Adipocyte (in vitro differentiated cells): ENCODE data around the gene LHFPL2.
A peak's percentile ranks its signal among the peaks of the same experiment; 100 is the strongest.
"Not testable (repeated sequence)": the region's sequence is repeated elsewhere in the genome, so short reads cannot be mapped to it uniquely, and the experiment has no call there.

Source experiments
- DNase-seq: peaks from one replicate; pipeline ENCODE4 v3.0.0-alpha.2; 2015; ENCODE audit warnings: low read depth
- H3K27me3 ChIP-seq: replicated peaks from 2 replicates; pipeline ENCODE4 v1.7.0; 2013; ENCODE audit warnings: mild to moderate bottlenecking, low read length, moderate library complexity; ENCODE audit not compliant: control insufficient read depth, insufficient read depth
- H3K36me3 ChIP-seq: 2 replicates; pipeline ENCODE4 v1.7.0; 2013; ENCODE audit warnings: low read length, mild to moderate bottlenecking, moderate library complexity; ENCODE audit not compliant: control insufficient read depth, insufficient read depth, severe bottlenecking
- H3K4me1 ChIP-seq: 2 replicates; pipeline ENCODE4 v1.7.0; 2013; ENCODE audit warnings: mild to moderate bottlenecking, low read length, moderate library complexity; ENCODE audit not compliant: control insufficient read depth, insufficient read depth
- H3K4me3 ChIP-seq: 2 replicates; pipeline ENCODE4 v1.7.0; 2013; ENCODE audit warnings: mild to moderate bottlenecking, low read length, moderate library complexity
- H3K9ac ChIP-seq: 2 replicates; pipeline ENCODE4 v1.7.0; 2013; ENCODE audit warnings: mild to moderate bottlenecking, low read length, moderate library complexity
- H3K9me3 ChIP-seq: 2 replicates; pipeline ENCODE4 v1.7.0; 2013; ENCODE audit warnings: mild to moderate bottlenecking, low read length, moderate library complexity; ENCODE audit not compliant: control insufficient read depth

Gene LHFPL2

DNA sequence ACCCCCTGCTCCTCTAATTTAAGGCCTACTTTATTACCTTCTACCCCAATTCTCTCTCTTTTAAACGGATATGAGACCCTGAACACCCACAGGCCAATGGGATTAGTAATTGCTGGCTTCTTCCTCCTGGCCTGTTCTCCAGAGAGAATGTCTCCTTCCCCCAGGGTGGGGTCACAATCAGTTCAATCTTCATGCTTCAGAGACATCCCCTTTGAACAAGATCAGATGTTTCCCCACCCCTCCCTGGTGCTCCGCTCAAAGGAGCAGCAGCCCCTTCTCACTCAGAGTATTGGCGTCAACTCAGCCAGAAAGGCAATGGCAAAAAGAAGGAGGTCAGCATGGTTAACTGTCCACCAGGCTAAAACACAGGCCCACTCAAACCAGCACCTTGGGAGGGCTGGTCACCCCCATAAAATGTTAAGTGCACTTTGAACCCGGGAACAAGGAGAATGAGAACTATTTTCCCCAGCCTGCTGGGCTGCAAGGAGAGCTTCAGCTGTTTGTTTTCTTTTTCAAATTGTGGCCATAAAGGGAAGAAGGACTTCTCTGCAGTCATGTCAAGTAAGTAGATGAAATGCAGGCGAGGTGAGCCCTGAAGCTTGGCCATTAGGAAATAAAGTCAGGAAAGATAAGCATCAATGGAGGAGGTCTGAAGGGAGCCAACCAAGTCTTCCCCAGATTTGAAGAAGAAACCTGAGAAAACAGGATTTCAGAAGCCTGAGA lies 20.1 kb downstream of the LHFPL2 start:
- Histone ChIP-seq H3K4me3 (no peak overlapping the region), H3K27me3 (no peaks in the 10 kb centered on the region), H3K4me1 (peaks cover 51% of the 10 kb centered on the region), H3K9me3 (no peaks in the 10 kb centered on the region), H3K9ac (no peak overlapping the region), H3K36me3 (peaks cover 46% of the 10 kb centered on the region)
- DNase-seq: peak; percentile 61

DNA sequence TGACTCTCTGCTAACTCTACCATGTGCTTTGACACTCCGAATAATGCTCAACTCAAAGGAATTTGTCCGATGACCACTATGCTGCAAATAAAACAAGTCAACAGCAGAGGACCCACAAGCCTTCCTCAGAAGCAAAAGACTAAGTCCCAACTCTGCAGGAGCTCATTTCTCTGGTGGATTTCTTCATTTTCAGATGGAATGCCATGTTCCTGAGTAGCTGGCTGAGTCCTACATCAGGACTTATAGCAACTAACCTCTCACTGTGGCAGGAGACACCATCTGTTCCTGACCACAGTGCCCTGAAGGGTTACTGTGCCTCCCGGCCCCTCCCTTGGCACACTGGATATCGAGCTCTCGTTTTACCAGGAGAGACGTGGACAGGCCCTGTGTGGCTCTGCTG lies 20.8 kb downstream of the LHFPL2 start:
- Histone ChIP-seq H3K4me3 (no peak overlapping the region), H3K27me3 (no peaks in the 10 kb centered on the region), H3K36me3 (peaks cover 46% of the 10 kb centered on the region), H3K9me3 (no peaks in the 10 kb centered on the region), H3K9ac (peak overlapping the region; percentile 5), H3K4me1 (peaks cover 53% of the 10 kb centered on the region)
- DNase-seq: peak; percentile 69

DNA sequence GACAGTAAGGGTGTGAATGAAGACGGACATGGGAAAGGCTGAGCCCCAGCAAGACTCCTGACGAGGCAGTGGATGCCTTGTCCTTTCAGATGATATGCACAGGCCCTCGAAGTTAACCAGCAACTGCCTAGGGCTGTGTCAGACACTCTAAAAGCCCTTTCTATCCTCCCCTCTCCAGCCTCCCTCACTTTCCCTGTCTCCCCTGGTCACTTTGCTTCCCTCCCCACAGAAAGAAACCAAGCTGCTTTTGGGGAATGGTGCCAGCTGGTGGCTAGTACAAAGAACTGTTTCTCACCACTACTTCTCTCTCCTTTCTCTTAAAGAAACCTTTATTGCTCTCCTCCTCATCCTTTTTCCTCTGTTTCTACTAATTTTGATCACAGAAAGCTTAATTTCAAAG lies 21.4 kb downstream of the LHFPL2 start:
- H3K4me1 ChIP-seq: peaks cover 53% of the 10 kb centered on the region
- no peaks in the 10 kb centered on the region for H3K27me3 ChIP-seq
- H3K9ac ChIP-seq: no peak overlapping the region
- no peaks in the 10 kb centered on the region for H3K9me3 ChIP-seq
- no peak overlapping the region for H3K4me3 ChIP-seq
- DNase-seq: peak; percentile 43
- H3K36me3 ChIP-seq: peaks cover 42% of the 10 kb centered on the region

DNA sequence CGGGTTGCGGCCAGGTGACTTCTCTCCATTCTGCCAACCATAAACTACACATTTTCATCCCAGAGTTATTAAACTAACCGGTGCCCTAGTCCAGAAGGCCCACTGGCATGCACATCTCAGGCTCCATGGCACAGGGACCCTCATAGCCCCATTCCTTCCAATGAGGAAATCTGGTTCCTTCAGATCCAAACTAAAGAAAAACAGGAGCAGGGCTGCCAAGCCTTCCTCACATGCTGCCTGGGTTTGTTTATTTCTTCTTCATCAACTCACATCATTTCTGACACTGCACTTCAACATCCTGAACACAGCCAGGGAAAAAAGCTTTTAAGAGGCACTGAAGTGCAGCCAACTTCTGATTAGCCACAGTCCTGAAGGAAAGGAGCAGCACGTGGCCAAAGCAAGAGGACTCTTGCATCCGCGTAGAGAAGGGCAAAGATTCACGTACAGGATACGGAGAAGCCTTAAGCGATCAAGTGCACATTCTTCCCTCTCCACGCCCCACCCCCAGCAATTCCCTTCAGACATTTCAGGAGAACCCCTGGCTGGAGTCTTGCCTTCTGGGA lies 22.5 kb downstream of the LHFPL2 start:
- Histone ChIP-seq H3K27me3 (no peaks in the 10 kb centered on the region), H3K9ac (no peak overlapping the region), H3K36me3 (peaks cover 34% of the 10 kb centered on the region), H3K9me3 (no peaks in the 10 kb centered on the region), H3K4me3 (no peak overlapping the region), H3K4me1 (peaks cover 56% of the 10 kb centered on the region)
- DNase-seq: peak; percentile 56

DNA sequence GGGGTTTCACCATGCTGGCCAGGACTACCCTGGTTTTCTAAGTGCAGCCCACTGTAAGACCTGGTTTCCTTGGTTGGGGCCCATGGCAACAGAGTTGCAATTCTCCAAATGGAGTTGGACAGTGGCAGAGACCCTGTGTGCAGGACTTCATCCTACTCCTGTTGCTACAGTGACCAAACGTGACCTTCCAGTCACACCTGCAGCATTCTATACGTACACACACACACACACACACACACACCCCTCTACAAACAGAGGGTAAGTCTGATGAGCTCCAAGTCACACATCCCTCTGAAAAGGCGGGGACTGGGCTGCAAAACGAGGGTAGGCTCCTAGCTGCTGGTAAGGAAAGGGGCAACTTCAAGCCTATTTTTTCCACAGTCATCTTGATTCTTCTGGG lies 23.6 kb downstream of the LHFPL2 start:
- Histone ChIP-seq H3K36me3 (peaks cover 30% of the 10 kb centered on the region), H3K9me3 (no peaks in the 10 kb centered on the region), H3K27me3 (no peaks in the 10 kb centered on the region), H3K4me1 (peaks cover 56% of the 10 kb centered on the region), H3K4me3 (no peak overlapping the region), H3K9ac (no peak overlapping the region)
- no peak for DNase-seq

DNA sequence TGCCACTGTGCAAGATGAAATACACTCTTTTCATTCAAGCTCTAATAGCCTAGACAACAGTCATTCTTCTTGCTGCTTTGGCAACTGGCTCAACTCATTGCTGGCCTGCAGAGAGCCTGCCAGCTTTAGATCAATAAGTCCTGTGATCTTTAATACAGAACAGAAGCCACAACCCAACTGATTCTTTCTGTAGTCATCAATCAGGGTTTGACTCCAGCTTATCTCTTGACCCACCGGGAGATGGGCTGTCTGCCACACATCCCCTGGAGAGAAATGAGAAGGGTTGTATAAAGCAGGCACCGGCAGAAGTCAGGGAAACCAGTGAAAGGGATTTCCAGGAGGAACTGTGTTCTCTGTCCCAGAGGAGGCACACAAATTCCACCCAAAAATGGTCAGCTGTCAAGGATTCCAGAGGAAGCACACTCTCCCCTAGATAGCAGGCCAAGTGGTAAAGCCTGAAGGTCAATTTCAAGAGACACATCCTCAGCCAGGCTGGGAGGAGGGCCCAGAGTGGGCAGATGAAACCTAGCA lies 24.5 kb downstream of the LHFPL2 start:
- peaks cover 48% of the 10 kb centered on the region for H3K4me1 ChIP-seq
- H3K4me3 ChIP-seq: no peak overlapping the region
- peaks cover 28% of the 10 kb centered on the region for H3K36me3 ChIP-seq

DNA sequence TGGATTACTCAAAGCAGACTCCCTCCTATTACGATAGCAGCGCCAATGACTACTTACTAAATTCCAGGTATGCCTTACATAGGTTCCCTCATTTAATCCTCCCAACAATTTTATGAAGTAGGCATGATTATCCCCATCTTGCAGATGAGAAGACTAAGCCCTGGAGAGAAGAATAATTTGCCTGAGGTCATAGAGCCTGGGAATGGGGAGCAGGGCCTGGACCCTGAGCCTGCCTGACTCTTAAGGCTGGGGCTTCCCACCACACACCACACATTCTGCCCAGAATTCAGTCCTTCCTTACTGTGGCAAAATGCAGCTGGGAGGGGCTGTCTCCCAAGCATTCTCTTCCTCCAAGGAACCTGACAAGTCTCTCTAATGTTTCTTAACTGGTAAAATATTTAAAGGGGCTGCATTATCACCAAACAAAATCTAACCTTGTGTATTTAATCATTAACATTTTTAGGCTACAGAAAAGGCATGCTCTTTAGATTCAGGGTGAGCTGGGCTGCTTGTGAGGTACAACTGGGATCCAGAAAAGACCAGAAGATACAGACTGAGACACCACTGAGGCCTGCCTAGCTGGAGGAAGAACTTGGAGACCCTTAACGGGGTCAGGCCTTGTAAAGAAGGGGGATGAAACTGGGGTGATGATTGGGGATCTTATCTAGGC lies 26.1 kb downstream of the LHFPL2 start:
- Histone ChIP-seq H3K9ac (no peak overlapping the region), H3K4me3 (no peak overlapping the region)
- DNase-seq: no peak

More for the DNA sequence above, 24.5 kb downstream of the LHFPL2 start:
- Histone ChIP-seq H3K9me3 (no peaks in the 10 kb centered on the region), H3K9ac (no peak overlapping the region), H3K27me3 (no peaks in the 10 kb centered on the region)
- DNase-seq: no peak

DNA sequence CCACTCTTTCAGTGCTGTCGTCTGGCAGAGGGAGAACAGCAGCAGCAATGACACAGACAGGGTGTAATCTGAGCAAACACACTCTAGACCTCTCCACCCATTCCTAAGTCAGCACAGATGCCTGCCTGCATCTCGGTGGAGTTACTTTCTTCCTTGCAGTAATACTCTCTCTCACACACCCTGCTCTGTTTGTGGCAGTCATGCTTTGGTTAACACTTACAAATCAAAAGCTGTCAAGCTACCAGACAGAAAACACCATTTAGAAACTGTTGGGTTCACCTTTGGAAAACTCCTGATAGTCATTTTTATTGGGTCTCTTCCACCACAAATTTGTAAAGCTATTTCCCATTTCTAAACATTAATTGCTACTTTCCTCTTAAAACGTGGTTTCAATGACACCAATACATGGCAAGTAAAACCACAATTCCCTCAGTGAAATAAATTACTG lies 27.3 kb downstream of the LHFPL2 start:
- Histone ChIP-seq H3K9ac (no peak overlapping the region), H3K4me1 (peaks cover 30% of the 10 kb centered on the region), H3K27me3 (no peaks in the 10 kb centered on the region), H3K36me3 (peaks cover 29% of the 10 kb centered on the region), H3K9me3 (no peaks in the 10 kb centered on the region), H3K4me3 (no peak overlapping the region)
- peak; percentile 56 for DNase-seq

More for the DNA sequence above, 26.1 kb downstream of the LHFPL2 start:
- peaks cover 33% of the 10 kb centered on the region for H3K4me1 ChIP-seq
- H3K27me3 ChIP-seq: no peaks in the 10 kb centered on the region
- H3K9me3 ChIP-seq: no peaks in the 10 kb centered on the region
- peaks cover 30% of the 10 kb centered on the region for H3K36me3 ChIP-seq

DNA sequence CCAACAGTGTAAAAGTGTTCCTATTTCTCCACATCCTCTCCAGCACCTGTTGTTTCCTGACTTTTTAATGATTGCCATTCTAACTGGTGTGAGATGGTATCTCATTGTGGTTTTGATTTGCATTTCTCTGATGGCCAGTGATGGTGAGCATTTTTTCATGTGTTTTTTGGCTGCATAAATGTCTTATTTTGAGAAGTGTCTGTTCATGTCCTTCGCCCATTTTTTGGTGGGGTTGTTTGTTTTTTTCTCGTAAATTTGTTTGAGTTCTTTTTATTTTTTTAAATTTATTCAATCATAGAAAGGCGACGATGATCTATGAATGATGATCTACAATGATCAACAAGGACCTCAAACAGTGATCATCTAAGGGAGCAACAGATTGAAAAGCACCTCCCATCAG lies 28.5 kb downstream of the LHFPL2 start:
- H3K4me3 ChIP-seq, H3K9ac ChIP-seq, H3K9me3 ChIP-seq, DNase-seq, H3K27me3 ChIP-seq: not testable (repeated sequence)
- Histone ChIP-seq H3K4me1 (peaks cover 23% of the 10 kb centered on the region), H3K36me3 (peaks cover 22% of the 10 kb centered on the region)

DNA sequence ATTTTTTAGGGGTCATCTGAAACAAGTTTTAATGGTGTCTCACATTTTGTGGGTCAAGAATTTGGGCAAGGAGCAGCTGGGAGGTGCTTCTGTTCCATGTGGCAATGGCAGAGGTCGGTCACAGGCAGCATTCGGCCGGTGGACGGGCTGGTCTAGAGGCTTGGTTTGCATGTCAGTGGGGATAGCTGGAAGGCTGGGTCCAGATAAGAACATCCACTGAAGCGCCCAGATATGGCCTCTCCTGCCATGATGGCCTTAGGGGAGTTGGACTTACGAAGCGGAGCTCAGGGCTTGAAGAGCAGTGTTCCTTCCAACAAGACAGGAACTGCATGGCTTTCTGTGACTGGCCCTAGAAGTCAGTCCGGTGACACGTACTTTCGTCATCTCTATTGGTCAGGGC lies 30.3 kb downstream of the LHFPL2 start:
- Histone ChIP-seq H3K4me1 (peaks cover 7% of the 10 kb centered on the region), H3K9ac (no peak overlapping the region), H3K27me3 (no peaks in the 10 kb centered on the region), H3K9me3 (no peaks in the 10 kb centered on the region), H3K36me3 (peaks cover 22% of the 10 kb centered on the region), H3K4me3 (no peak overlapping the region)
- DNase-seq: no peak

DNA sequence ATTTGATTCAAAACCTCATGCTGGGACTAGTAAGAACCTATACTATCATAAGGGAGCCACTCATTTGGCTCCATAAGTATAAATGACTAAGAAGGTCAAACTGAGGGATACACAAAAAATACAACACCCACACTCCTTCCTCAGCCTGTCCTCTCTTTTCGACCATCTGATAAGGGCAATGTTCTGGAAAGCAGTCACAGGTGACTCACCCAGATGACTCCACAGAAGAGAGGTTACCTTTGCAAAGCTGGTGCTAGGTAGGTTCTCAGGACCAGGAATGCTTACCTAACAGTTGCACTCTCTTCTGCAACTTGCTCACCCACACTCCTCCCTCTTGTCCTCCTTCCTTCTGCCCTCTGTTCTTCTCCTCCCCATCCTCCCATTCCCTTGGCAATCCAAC lies 32.9 kb downstream of the LHFPL2 start:
- Histone ChIP-seq H3K4me3 (no peak overlapping the region), H3K9me3 (no peaks in the 10 kb centered on the region), H3K9ac (no peak overlapping the region), H3K27me3 (no peaks in the 10 kb centered on the region), H3K36me3 (peaks cover 22% of the 10 kb centered on the region), H3K4me1 (peaks cover 14% of the 10 kb centered on the region)
- DNase-seq: no peak
